Ovary (tissue), 3 donors: ENCODE measurements around the gene CAPNS1.

Source experiments
- POLR2A ChIP-seq: fragments of 450-650 bp; IDR thresholded peaks from one replicate; pipeline ENCODE4 v1.6.1; 2017; ENCODE audit warnings: antibody characterized with exemption, mild to moderate bottlenecking, moderate library complexity
- TF ChIP-seq, protein P1 (sequence below), 3 donors: fragments of 450-650 bp in 2 of 3; fragments of 200-600 bp in 1 of 3; IDR thresholded peaks; one replicate each; pipeline versions ENCODE4 v1.5.1 to v1.8.0; 2016 to 2022; ENCODE audit warnings: antibody characterized with exemption in 3 of 3, mild to moderate bottlenecking in 1 of 3
- donor health status: DM: no; HTN: no; CAD: no.

DNA sequence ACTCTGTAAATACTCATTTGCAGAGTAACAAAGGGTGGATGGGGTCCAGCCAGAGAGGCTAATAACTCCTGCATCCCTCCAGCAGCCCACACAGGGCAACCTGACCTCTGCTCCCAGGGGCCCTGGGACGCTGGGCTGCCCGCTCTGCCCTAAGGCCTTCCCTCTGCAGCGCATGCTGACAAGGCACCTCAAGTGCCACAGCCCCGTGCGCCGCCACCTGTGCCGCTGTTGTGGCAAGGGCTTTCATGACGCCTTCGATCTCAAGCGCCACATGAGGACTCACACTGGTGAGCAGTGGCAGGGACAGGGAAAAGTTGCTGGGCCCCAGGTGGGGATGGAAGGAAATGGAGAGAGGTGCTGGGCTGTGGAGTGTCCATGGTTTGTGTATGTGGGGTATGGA, 27.2 kb upstream of the CAPNS1 start:
- TF ChIP-seq POLR2A: no peak
- TF ChIP-seq, protein P1, sequence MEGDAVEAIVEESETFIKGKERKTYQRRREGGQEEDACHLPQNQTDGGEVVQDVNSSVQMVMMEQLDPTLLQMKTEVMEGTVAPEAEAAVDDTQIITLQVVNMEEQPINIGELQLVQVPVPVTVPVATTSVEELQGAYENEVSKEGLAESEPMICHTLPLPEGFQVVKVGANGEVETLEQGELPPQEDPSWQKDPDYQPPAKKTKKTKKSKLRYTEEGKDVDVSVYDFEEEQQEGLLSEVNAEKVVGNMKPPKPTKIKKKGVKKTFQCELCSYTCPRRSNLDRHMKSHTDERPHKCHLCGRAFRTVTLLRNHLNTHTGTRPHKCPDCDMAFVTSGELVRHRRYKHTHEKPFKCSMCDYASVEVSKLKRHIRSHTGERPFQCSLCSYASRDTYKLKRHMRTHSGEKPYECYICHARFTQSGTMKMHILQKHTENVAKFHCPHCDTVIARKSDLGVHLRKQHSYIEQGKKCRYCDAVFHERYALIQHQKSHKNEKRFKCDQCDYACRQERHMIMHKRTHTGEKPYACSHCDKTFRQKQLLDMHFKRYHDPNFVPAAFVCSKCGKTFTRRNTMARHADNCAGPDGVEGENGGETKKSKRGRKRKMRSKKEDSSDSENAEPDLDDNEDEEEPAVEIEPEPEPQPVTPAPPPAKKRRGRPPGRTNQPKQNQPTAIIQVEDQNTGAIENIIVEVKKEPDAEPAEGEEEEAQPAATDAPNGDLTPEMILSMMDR (IDR thresholded peaks at IDR 0.05): no peak
